GM10248 (cell line): ENCODE results near the gene ELMO2.

Source experiments
- CTCF ChIA-PET: fragments of 300-600 bp; sonication (Branson Sonifier 250); formaldehyde crosslinking; extraction: SDS; loops from one replicate; lab custom pipeline; 2021; ENCODE audit warnings: antibody characterized with exemption; lab: Yijun Ruan, JAX
- POLR2A ChIA-PET: fragments of 350-650 bp; sonication (Branson Sonifier 250); formaldehyde crosslinking; extraction: SDS; loops from one replicate; lab custom pipeline; 2020; ENCODE audit warnings: antibody characterized with exemption; lab: Yijun Ruan, JAX
- DNase-seq: peaks from one replicate; pipeline ENCODE4 v3.0.0; 2012; ENCODE audit errors: extremely low spot score
- TF ChIP-seq, protein P1 (sequence below): IDR thresholded peaks from 2 replicates; pipeline ENCODE4 v1.5.1; 2012; ENCODE audit warnings: mild to moderate bottlenecking, low read depth; ENCODE audit errors: extremely low read depth, missing control alignments, control extremely low read depth

The ELMO2 gene

DNA sequence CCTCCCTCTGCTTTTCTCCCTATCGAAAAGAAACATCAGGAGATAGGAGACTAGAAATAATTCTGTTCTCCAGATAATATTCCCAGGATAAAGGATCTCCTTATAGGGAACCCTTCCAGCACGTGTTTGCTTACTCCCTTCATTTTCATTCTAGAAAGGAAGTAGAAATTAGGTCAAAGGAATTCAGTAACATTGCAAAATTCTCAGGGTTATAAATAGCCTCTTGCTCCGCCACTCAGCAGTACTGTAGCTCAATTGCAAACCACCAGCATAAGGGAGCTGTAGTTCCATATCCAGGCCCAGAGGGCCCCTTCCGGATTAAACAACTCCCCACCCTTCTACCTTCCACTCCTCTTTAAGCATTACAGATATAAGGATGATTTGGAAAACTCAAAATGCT, 6.2 kb downstream of the ELMO2 start:
- CTCF ChIA-PET, result interaction anchor here (1.0 to 4.3 kb wide), 5 partner anchors 13 to 267 kb away, joined by 3 to 13 read pairs (median 5); no protein-coding TSS in a partner anchor
- TF ChIP-seq, protein P1, sequence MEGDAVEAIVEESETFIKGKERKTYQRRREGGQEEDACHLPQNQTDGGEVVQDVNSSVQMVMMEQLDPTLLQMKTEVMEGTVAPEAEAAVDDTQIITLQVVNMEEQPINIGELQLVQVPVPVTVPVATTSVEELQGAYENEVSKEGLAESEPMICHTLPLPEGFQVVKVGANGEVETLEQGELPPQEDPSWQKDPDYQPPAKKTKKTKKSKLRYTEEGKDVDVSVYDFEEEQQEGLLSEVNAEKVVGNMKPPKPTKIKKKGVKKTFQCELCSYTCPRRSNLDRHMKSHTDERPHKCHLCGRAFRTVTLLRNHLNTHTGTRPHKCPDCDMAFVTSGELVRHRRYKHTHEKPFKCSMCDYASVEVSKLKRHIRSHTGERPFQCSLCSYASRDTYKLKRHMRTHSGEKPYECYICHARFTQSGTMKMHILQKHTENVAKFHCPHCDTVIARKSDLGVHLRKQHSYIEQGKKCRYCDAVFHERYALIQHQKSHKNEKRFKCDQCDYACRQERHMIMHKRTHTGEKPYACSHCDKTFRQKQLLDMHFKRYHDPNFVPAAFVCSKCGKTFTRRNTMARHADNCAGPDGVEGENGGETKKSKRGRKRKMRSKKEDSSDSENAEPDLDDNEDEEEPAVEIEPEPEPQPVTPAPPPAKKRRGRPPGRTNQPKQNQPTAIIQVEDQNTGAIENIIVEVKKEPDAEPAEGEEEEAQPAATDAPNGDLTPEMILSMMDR, result no peak
- no peak for DNase-seq
- POLR2A ChIA-PET, result no interaction called here

DNA sequence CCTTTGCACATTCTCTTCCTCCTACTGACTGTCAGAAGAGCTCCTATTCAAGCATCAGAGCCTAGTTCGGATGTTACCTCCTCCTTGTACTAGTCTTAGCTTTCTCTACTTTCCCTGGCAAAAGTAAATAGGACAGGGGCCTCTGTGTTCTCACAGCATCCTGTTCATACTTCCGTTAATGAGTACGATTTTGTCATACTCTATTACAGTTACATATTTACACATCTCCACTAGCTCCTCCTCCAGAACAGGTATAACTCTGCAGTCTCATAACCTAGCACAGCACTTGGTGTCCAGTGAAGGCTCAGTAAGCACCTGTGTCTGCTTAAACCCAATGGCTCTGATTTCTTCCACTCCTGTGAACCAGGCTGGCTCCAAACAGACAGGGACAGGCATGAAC, 7.0 kb downstream of the ELMO2 start:
- ChIA-PET CTCF (interaction anchor here (0.6 to 4.3 kb wide), 4 partner anchors 21 to 93 kb away, joined by 3 to 13 read pairs (median 5); no protein-coding TSS in a partner anchor), POLR2A (no interaction called here)
- no peak for DNase-seq
- TF ChIP-seq, protein P1, result no peak

DNA sequence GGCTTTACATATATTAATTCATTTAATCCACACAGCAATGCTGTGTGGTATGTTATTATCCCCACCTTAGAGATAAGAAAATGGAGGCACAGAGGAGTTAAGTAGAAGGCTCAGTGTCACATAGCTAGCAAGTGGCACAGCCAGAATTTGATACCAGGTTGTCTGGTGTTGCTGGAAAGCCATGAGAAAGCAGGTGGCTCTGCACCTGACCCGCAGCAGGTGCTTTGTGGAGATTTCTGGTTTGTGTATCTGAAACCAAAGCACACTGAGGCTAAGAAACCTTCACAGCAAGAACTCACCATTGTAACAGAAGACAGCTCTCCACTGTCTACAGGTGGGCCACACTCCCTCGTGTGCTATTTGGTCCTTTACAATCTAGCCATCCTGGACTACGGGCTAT, 7.5 kb downstream of the ELMO2 start:
- TF ChIP-seq, protein P1, result no peak
- ChIA-PET POLR2A (no interaction called here), CTCF (interaction anchor here (0.6 to 4.3 kb wide), 4 partner anchors 21 to 92 kb away, joined by 3 to 13 read pairs (median 5); no protein-coding TSS in a partner anchor)

DNA sequence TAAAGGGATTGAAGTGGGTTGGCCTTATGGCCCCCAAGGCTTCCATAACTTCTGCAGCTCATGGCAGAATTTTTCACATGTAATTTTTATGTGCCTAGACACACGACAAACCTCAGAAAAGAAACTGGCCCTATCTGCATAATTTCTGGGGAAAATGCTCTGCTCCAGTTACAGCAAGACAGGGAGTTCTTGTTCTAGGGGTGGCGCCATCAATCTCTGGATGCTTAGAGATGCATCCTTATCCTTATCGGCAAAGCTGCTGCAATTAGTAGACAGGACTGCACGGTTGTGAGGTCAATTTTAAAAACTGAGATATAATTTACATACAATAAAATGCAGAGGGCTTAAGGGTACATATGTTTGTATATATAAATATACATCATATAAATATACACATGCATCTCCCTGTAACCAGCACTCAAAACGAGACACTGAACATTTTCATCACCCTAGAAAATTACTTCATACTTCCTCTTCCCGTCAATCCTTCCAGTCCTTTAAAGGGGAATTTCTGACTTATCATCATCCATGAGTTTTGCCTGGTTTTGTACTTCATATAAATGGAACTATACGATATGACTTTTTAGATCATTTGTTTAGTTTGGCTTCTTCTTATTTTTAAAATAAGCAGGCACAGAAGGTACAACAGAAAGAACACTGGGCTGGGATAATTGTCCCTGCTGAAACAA, 10.2 kb downstream of the ELMO2 start:
- ChIA-PET CTCF (interaction anchor here (0.6 to 1.7 kb wide), 4 partner anchors 8 to 120 kb away, joined by 3 to 4 read pairs (median 4); no protein-coding TSS in a partner anchor), POLR2A (no interaction called here)
- DNase-seq, result no peak
- TF ChIP-seq, protein P1, result no peak

More for the DNA sequence above, 7.5 kb downstream of the ELMO2 start:
- DNase-seq, result no peak

DNA sequence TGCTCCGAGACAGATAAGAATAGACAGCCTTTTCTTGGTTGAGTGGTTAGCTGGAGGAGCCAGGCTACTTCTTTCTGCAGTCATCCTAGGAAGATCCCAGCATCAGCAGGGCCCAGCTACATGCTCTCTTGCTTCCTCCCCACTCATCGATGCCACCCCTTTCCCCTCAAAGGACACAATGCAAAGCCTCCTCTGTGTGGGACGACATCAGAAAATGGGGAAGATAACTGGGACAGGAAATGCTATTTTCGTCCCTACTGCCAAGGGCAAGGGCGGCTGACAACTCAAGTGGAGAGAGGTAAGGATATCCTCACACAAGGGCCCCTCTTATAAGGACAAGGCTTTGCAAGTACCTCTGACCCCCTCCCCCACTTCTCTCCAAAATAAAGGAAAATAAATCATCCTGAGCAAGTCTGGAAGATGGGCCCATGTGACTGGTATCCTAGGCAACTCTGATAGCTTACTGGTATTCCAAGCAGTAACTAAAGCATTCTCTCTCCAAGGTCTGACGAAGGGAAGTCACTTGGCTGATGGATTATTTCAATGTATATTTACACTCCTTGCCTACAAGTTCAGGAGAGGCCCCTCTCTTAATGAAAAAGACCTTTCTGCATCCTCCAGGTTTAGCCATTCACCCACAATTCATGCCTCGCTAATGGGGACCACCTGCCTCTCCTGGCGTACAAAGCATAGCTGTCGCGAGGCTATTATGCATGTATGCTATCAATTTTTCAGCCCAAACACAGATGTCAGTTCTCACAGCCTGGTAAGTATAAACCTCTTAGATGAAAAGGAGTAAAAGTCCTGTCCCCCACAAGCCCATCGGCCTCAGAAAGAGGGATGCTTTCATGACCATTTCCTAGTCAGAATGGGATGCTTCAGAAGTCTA, 11.3 kb downstream of the ELMO2 start:
- ChIA-PET CTCF (interaction anchor here (1.6 kb wide), 1 partner anchor 14 kb away, joined by 4 read pairs; no protein-coding TSS in a partner anchor), POLR2A (no interaction called here)
- TF ChIP-seq, protein P1, result no peak
- DNase-seq, result no peak

DNA sequence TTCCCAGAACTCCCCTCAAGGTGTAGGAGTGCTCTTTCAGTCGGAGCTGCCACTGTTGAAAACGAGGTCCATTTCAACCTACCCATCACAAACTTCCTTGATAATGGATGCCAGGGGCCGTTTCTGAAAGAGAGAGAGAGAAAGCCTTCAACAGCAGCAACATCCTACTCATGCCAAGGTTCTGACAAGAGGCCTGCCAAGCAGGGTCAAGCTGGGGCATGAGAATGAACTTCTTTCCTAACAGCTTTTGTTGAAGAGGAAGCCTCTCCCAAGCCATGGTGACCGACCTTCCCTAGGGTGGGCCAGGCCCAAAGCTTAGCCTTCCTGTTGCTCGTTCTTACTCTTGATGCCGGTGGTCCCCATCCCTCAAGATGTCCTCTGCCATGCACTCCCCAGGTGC, 12.4 kb downstream of the ELMO2 start:
- CTCF ChIA-PET, result interaction anchor here (1.2 kb wide), 1 partner anchor 10 kb away, joined by 3 read pairs; no protein-coding TSS in a partner anchor
- DNase-seq, result no peak
- TF ChIP-seq, protein P1, result no peak
- POLR2A ChIA-PET, result no interaction called here
